OCI-LY1 (cell line): ENCODE results near the gene ME1.

Experiments used
- H2AFZ ChIP-seq: fragments of 200-600 bp; sonication (generic), shearing (Covaris generic); 2 replicates; pipeline ENCODE4 v1.6.0; 2014; ENCODE audit warnings: antibody characterized with exemption, mild to moderate bottlenecking, low read length
- H3F3A ChIP-seq: fragments of 200-600 bp; sonication (generic), shearing (Covaris generic); 2 replicates; pipeline ENCODE4 v1.6.0; 2014; ENCODE audit warnings: mild to moderate bottlenecking, antibody characterized with exemption, low read length, moderate library complexity; ENCODE audit not compliant: insufficient read depth
- H3K27ac ChIP-seq: fragments of 200-600 bp; sonication (generic); 2 replicates; pipeline ENCODE4 v1.5.1; 2014; ENCODE audit warnings: low read length, mixed run types, mild to moderate bottlenecking, low read depth; ENCODE audit not compliant: poor library complexity, severe bottlenecking
- H3K27me3 ChIP-seq: fragments of 200-600 bp; sonication (generic); 2 replicates; pipeline ENCODE4 v1.6.0; 2014; ENCODE audit warnings: antibody characterized with exemption, mild to moderate bottlenecking, low read length, moderate library complexity; ENCODE audit not compliant: insufficient read depth
- H3K36me3 ChIP-seq: fragments of 200-600 bp; sonication (generic); 2 replicates; pipeline ENCODE4 v1.6.1; 2014; ENCODE audit warnings: mild to moderate bottlenecking, antibody characterized with exemption, low read length, moderate library complexity, mixed read lengths; ENCODE audit not compliant: insufficient read depth
- H3K4me1 ChIP-seq: fragments of 200-600 bp; sonication (generic); 2 replicates; pipeline ENCODE4 v1.5.1; 2014; ENCODE audit warnings: mild to moderate bottlenecking, low read length, moderate library complexity; ENCODE audit not compliant: insufficient read depth, severe bottlenecking
- H3K4me2 ChIP-seq: fragments of 200-600 bp; sonication (generic), shearing (Covaris generic); 2 replicates; pipeline ENCODE4 v1.6.1; 2014; ENCODE audit warnings: low read length
- H3K4me3 ChIP-seq: fragments of 200-600 bp; sonication (generic); 2 replicates; pipeline ENCODE4 v1.5.1; 2014; ENCODE audit warnings: low read length, low read depth, mild to moderate bottlenecking, mixed read lengths; ENCODE audit not compliant: poor library complexity, severe bottlenecking
- H3K79me2 ChIP-seq: fragments of 200-600 bp; shearing (Covaris generic); 2 replicates; pipeline ENCODE4 v1.6.1; 2016; ENCODE audit warnings: mixed run types, low read length, mixed read lengths; ENCODE audit not compliant: insufficient read depth
- H3K9ac ChIP-seq: fragments of 200-600 bp; sonication (generic), shearing (Covaris generic); 2 replicates; pipeline ENCODE4 v1.6.1; 2014; ENCODE audit warnings: mild to moderate bottlenecking, low read length, mixed read lengths
- H3K9me2 ChIP-seq: fragments of 200-600 bp; sonication (generic), shearing (Covaris generic); 2 replicates; pipeline ENCODE4 v1.6.1; 2014; ENCODE audit warnings: low read depth, mild to moderate bottlenecking, low read length, mixed read lengths
- H3K9me3 ChIP-seq: fragments of 200-600 bp; shearing (Covaris generic); 2 replicates; pipeline ENCODE4 v1.6.1; 2014; ENCODE audit warnings: low read length, mixed read lengths
- H4K20me1 ChIP-seq: fragments of 200-600 bp; sonication (generic), shearing (Covaris generic); 2 replicates; pipeline ENCODE4 v1.6.0; 2016; ENCODE audit warnings: mild to moderate bottlenecking, low read length; ENCODE audit not compliant: insufficient read depth
- CTCF ChIP-seq: fragments of 200-600 bp; sonication (generic), shearing (Covaris generic); IDR thresholded peaks from 2 replicates; pipeline ENCODE4 v1.5.1; 2017; ENCODE audit warnings: mild to moderate bottlenecking, antibody characterized with exemption, low read length, moderate library complexity, mixed read lengths
- EZH2 ChIP-seq: fragments of 200-600 bp; sonication (generic), shearing (Covaris generic); IDR thresholded peaks from 2 replicates; pipeline ENCODE4 v1.8.0; 2017; ENCODE audit warnings: borderline replicate concordance, mixed run types, mild to moderate bottlenecking, antibody characterized with exemption, low read length, moderate library complexity, mixed read lengths

Gene ME1

GRCh38 chr6:83443516-83443915 lies 12.7 kb upstream of the ME1 start:
- TF ChIP-seq EZH2 (no peak), CTCF (no peak)
- H3F3A ChIP-seq = no peaks in the 10 kb centered on the region
- H3K4me1 ChIP-seq = no peaks in the 10 kb centered on the region
- H3K9me2 ChIP-seq = no peaks in the 10 kb centered on the region
- no peaks in the 10 kb centered on the region for H3K9me3 ChIP-seq
- H3K4me2 ChIP-seq = no peak overlapping the region
- no peaks in the 10 kb centered on the region for H4K20me1 ChIP-seq
- H2AFZ ChIP-seq = no peak overlapping the region
- no peaks in the 10 kb centered on the region for H3K27me3 ChIP-seq
- no peak overlapping the region for H3K9ac ChIP-seq
- H3K4me3 ChIP-seq = no peak overlapping the region
- H3K36me3 ChIP-seq = no peaks in the 10 kb centered on the region
- no peak overlapping the region for H3K27ac ChIP-seq
- H3K79me2 ChIP-seq = no peaks in the 10 kb centered on the region

GRCh38 chr6:83442752-83443151 lies 11.9 kb upstream of the ME1 start:
- Histone ChIP-seq H4K20me1 (no peaks in the 10 kb centered on the region), H3K4me3 (no peak overlapping the region), H3K9me2 (no peaks in the 10 kb centered on the region), H3K27ac (no peak overlapping the region), H2AFZ (no peak overlapping the region), H3K9ac (no peak overlapping the region), H3K4me2 (no peak overlapping the region), H3K36me3 (no peaks in the 10 kb centered on the region), H3F3A (no peaks in the 10 kb centered on the region), H3K4me1 (no peaks in the 10 kb centered on the region), H3K79me2 (no peaks in the 10 kb centered on the region), H3K27me3 (no peaks in the 10 kb centered on the region), H3K9me3 (no peaks in the 10 kb centered on the region)
- TF ChIP-seq EZH2 (no peak), CTCF (no peak)

- no peak overlapping the region for H3K4me2 ChIP-seq
- no peak overlapping the region for H3K27ac ChIP-seq
- no peaks in the 10 kb centered on the region for H4K20me1 ChIP-seq
- no peak overlapping the region for H2AFZ ChIP-seq
- H3F3A ChIP-seq = no peaks in the 10 kb centered on the region
- H3K4me3 ChIP-seq = no peak overlapping the region
- H3K27me3 ChIP-seq = no peaks in the 10 kb centered on the region
- H3K4me1 ChIP-seq = no peaks in the 10 kb centered on the region
- TF ChIP-seq CTCF = no peak
- no peak for TF ChIP-seq EZH2
- H3K9me3 ChIP-seq = no peaks in the 10 kb centered on the region
- no peaks in the 10 kb centered on the region for H3K9me2 ChIP-seq
- H3K79me2 ChIP-seq = no peaks in the 10 kb centered on the region
- H3K36me3 ChIP-seq = no peaks in the 10 kb centered on the region
- H3K9ac ChIP-seq = no peak overlapping the region
Measured at GRCh38 chr6:83439201-83439600, 8.3 kb upstream of the ME1 start.
